NCI-H2029 treated with DMSO at 0.1 percent for 48 hours (cell line): ENCODE results near the gene DHCR24.

Experiments
- DNase-seq: peaks from one replicate; lab custom pipeline; 2025; lab: John Stamatoyannopoulos, UW

DHCR24 gene

GRCh38 chr1:54816130-54816529 lies 70.9 kb downstream of the DHCR24 start:
- no peak for DNase-seq

GRCh38 chr1:54815086-54815876 lies 71.7 kb downstream of the DHCR24 start:
- no peak for DNase-seq

- no peak for DNase-seq
Measured at GRCh38 chr1:54814571-54814970, 72.4 kb downstream of the DHCR24 start.

- DNase-seq, result no peak
Measured at GRCh38 chr1:54814126-54814498, 72.9 kb downstream of the DHCR24 start.

GRCh38 chr1:54813485-54814125 lies 73.4 kb downstream of the DHCR24 start:
- no peak for DNase-seq

GRCh38 chr1:54812801-54813484 lies 74.1 kb downstream of the DHCR24 start:
- DNase-seq, result no peak

GRCh38 chr1:54811739-54812655 lies 75.0 kb downstream of the DHCR24 start:
- DNase-seq, result no peak

- DNase-seq, result no peak
Measured at GRCh38 chr1:54811066-54811465, 75.9 kb downstream of the DHCR24 start.

- peak; percentile 38 for DNase-seq
Measured at GRCh38 chr1:54810153-54810942, 76.6 kb downstream of the DHCR24 start.

GRCh38 chr1:54809496-54810074 lies 77.4 kb downstream of the DHCR24 start:
- no peak for DNase-seq

- DNase-seq, result no peak
Measured at GRCh38 chr1:54808443-54809207, 78.4 kb downstream of the DHCR24 start.

GRCh38 chr1:54807756-54808155 lies 79.2 kb downstream of the DHCR24 start:
- no peak for DNase-seq

- DNase-seq, result no peak
Measured at GRCh38 chr1:54806931-54807611, 79.9 kb downstream of the DHCR24 start.

GRCh38 chr1:54805981-54806381 lies 81.0 kb downstream of the DHCR24 start:
- DNase-seq, result no peak

GRCh38 chr1:54805466-54805865 lies 81.5 kb downstream of the DHCR24 start:
- no peak for DNase-seq

- DNase-seq, result no peak
Measured at GRCh38 chr1:54804471-54805132, 82.4 kb downstream of the DHCR24 start.

GRCh38 chr1:54803761-54804470 lies 83.1 kb downstream of the DHCR24 start:
- no peak for DNase-seq
